HG02981 (cell line): Measurements from ENCODE around the gene CERS6.

Experiments used
- ATAC-seq: cut with Tn5 transposase; IDR thresholded peaks from one replicate; pipeline ENCODE4 v1.9.1; 2021; ENCODE audit warnings: mild to moderate bottlenecking, moderate library complexity; ENCODE audit not compliant: unreplicated experiment

CERS6 gene

DNA sequence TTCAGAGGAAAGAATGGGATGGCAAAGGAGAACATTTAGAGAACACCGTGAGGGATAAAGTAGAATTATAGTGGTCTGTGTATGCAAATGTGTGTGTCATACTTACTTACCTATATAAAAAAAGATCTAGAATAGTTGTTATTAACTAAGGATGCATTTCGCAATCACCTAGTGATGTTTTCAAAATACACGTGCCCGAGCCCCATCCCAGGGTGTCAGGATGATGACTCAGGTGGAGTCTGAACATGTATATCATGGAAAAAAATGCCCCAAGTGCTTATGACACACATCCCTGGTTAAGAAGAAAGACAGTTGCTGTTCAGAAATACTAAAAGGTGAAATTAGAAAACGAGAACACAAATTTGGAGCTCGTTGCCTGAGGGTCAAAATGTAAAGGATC lies 109.0 kb downstream of the CERS6 start:
- no peak for ATAC-seq

DNA sequence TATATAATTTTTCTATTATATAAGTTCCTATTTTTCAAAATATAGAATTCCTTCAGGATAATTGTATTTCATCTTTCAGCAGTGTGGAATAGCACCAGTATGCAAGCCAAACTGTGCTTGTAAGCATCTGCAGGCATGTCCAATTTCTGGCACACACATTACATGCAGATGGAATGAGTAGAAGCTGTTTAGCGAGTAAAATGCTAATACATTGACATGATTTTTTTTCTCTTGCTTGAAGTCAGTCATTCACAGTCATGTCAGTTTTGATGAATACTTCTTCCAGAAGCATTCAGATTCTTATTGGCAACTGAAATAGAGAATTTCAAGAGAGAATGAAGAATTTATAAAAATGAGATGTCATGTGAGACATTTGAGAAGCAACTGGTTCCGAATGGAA lies 109.4 kb downstream of the CERS6 start:
- no peak for ATAC-seq

DNA sequence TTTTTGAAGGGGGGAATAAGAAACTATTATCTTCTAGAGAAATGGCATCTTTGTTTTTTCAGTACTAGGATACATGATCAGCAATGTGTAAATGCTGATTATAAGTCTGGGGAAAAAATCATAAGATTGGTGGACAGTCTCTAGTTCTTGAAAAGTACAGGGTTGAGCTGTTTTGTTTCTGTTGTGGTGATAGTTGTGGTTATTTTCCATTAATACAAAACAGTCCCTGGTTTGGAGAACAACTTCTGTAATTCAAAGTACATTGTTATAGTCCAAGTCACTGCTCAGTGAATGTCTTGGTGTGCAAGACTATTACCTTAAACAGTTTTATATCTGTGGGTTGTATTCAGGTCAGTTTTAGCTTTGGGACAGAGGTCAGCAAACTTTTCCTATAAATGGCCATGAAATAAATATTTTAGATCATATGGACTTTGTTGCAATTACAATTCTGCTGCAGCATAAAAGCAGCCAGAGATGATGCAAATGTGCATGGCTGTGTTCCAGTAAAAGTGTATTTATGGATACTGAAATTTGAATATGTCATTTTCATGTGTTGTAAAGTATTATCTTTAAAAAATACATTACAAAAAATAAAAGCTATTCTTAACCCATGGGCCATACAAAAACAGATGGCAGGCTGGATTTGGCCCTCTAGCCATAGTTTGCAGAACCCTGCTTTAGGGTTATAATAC lies 111.0 kb downstream of the CERS6 start:
- no peak for ATAC-seq

DNA sequence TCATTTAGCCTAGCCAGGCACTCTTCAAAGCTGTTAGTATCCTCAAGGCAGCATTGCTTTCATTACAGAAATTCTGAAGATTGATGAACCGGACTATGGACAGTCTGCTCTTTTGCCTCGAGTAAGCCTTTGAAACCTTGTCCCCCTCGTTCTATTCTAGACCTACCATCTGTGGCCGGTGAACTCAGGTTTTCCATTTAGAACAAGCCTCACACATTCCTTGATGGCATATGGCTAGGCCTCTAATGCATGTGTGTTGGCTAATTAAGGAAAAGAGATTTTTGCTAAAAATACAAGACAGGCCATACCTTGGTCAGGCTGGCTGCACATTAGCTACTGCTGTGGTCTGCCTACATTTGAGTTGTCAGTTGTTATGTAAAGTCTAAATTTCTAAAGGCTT lies 111.8 kb downstream of the CERS6 start:
- no peak for ATAC-seq

DNA sequence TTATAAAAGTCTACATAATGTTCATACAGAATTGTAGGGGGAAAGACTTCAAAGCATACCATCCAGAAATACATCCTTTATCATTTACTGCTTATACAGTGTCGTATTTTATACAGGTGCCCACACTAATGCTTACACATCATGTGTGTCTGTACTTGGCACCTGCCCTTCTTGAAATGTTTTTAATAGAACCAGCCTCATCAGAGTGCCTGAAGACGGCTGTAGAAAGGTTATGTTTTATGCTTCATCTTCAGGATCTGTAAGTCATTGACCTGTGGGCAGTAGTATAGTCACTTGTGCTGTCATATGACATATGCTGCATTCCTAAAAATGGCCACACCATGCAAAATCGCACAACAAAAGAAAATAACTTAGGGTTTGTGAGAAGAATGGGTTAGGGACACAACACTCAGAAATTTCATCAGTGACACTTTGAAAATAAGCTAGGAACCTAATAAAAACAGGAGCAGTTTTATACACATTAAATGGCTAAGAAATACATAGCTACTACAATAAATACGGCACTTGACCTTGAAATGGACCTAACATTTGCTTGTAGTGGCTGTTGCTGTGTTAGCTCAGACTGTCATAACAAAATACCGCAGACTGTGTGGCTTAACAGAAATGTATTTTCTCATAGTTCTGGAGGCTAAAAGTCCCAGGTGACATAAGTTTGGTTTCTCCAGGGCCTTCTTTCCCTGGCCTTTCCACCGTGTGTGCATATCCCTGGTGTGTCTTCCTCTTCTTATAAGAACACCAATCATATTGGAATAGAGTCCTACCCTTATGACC lies 112.6 kb downstream of the CERS6 start:
- no peak for ATAC-seq

DNA sequence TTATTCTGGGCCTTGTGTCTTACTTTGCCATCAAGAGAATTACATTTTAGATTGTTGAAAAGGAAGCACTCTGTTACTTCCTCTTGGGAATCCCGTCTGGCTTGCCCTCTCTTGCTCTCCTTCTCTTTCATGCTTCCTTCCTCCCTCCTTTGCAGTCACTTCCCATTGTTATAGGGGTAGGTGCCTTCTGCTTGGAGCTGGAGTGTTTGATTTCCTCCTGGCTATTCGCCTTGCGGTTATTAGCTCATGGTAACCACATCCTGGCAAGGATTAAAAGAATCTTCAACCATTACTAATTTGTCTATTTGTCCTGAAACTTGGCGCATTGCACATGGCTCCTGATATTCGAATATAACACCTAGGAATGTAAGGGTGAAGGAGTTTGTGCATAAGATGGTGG lies 115.0 kb downstream of the CERS6 start:
- no peak for ATAC-seq

DNA sequence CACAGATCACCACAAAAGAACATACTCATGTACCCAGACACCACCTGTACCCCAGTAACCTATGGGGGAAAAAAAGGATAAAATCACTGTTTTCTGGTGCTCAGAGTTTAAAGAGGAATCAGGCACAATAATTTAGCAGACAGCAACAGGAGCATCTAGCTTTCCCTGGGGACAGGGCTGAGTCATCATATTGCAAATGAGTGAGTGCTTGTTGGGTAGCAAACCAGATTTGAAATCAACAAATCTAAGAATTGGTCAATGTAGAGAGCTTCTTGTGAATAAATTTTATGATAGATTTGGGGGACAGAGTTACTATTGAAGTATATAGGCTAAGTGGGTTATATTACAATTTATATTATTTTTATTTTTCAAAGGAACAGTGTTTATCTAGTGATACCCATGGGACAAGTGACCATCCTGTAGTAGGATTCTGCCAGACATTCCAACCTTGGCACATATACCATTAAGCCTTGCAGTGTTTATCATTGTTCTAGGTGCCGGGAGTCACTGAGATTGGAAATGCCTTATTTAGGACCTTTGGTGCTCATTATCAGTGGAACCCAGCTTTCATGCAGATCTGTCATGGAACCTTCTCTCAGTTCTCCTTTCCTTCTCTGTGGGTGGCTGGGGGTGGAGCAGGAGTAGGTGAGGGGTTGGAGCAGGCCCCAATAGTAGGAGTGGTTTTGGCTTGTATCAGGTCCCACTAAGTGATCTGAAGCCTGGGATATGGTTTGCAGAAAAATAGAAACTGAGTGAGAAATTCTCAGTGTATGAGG lies 117.2 kb downstream of the CERS6 start:
- ATAC-seq = no peak

DNA sequence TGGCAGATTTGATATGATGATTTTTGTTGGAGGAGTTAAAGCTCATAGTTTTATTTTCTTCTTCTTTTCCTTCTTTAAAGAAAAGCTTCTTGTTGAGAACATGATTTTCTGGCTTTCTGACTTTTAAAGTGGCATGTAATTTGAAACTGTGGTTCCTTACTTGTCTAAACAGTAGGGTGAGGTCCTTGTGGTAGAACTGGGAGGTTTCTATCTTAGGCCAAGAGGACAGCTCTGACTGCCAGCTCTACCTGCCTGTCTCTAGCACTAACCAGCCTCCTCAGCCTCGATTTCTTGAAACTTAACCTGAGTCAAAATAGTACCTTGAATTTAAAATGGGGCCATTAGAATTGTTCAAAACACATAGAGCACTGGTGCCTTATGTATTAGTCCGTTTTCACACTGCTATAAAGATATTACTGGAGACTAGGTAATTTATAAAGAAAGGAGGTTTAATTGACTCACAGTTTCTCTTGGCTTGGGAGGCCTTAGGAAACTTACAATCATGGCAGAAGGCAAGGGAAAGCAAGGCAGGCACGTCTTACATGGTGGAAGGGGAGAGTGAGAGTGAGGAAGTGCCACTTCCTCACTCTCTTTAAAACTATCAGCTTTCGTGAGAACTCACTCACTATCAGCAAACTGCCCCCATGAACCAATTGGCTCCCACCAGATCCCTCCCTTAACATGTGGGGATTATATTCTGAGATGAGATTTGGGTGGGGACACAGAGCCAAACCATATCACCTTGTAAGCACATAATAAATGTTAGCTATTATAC lies 119.0 kb downstream of the CERS6 start:
- ATAC-seq = no peak

DNA sequence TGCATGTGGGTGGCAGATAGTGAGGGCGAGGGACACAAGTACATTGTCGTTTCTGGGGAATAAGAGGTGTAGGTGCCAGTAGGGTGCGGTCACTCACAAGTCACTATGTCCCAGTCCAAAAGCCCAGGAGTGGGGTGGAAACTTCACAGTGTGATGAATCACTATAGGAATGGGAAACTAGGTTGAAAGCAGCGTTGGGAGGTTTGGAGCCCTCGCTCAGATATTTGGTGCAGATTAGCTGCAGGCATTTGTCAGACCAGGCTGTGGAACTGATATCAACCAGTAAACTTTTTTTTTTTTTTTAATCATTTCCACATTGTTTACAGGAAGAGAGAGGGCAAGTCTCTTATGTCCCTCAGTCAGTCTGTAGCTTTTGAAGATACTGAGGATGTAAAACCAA lies 121.8 kb downstream of the CERS6 start:
- ATAC-seq = no peak

DNA sequence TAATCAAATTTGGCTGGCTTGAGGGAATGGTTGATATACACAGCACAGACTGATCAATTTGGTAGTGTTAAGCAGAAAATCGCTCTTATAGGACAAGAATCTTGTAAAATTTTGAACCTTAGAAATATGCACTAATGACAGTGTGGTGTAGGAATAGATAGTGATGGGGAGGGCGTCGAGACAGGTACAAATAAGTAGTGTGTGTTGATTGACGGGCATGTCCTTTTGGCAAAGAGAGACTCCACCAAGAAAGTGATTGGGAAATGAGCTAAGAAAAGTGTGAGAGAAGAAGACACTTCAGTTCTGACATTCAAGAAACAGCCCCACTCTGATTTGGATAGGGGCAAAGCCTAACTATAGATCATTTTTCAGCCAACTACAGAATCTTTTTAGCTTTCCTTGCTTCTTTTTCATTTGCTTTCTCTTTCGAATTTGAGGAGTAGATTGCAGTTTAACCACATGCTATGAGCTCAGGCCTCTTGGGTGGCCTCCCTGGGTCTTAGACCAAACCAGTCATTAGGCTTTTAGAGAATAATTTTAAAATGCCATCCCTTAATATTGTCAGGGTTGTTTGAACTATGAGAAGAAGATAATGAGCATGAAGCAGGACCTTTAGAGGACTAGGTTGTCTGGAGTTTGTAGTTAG lies 127.1 kb downstream of the CERS6 start:
- peak; percentile 65 for ATAC-seq

DNA sequence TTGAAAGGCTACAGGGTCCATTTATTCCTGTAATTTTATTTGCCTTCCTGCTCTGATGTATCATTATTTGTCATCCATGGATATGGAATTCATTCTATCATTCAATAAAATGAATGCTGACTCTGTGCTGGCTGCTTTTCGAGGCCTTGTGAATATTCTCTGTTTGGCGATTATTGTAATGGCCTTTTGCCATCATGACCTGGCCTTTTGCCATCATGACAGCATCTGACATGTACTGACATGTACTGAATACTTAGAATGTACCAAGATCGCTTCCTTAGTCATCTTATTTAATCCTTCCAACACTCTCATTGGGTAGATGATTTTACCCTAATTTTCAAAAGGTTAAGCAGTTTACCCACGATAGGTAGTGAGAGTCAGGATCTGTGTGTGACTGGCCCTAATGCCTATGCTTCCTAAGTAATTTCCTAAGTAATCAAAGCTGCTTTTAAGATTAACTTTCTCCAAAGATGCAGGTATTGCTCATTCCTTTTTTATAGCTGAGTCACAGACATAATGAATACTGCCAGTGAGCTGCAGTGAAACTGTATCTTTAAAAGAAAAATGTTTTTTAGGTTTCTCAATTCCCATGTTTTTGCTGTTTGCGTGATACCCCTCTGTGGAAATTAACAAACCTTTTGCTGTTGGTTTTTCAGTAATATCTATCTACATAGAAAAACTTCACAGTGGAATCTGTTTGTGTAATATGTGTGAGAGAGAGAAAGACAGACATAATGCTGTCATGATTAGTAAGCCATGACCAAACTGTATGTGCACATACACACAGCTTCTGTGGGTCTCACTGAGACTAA lies 127.8 kb downstream of the CERS6 start:
- no peak for ATAC-seq

DNA sequence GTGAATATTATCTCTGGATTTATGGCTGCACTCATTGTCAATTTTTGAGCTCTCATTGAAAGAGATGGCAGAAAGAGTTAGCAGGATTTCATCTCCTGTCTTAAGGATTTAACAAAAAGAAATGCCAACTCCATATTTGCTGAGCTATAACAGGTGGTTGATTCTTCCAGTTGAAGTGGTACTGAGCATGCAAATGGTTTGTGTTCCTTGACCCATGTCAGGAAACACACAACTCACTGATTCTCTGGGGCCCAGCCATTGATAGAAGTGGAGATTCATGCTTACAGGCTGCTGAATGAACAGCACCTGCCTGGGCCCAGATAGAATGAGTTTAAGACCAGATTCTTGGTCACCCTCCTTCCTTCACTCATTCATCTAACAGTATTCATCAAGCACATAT lies 128.8 kb downstream of the CERS6 start:
- ATAC-seq = no peak

DNA sequence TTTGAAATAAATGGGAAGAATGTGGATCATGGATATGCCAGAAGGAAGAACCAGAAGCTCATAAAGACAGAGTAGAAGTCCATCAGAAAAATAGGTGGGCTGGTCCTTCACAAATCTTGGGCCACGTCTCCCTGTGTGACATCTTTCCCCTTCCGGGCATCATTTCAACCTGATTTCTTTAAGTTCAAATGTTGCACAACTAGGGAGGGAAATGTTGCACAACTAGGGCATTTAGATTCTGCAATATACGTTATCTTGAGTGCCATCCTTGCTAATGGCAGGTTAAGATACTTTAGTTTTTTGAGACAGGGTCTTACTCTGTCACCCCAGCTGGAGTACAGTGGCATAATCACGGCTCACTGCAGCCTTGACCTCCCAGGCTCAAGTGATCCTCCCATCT lies 129.6 kb downstream of the CERS6 start:
- ATAC-seq = no peak

DNA sequence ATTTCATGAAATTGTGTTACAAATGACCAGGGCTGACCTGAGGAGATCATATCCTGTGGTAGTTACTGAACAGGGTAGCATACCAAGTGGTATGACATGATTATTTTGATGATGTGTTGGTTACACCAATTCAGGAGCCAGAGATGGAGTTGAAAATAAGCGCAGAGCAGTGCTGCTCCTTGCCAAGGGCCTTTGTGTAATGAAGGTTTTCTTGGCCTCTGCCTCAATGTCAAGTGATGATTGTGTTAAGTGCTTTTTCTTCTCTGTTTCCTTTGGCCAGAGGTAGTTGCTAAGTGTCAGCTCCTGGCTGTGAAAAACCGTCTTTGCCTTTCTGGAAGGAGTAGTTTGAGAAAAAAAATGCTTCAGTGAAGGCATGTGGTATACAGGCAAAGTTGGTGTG lies 131.2 kb downstream of the CERS6 start:
- no peak for ATAC-seq

DNA sequence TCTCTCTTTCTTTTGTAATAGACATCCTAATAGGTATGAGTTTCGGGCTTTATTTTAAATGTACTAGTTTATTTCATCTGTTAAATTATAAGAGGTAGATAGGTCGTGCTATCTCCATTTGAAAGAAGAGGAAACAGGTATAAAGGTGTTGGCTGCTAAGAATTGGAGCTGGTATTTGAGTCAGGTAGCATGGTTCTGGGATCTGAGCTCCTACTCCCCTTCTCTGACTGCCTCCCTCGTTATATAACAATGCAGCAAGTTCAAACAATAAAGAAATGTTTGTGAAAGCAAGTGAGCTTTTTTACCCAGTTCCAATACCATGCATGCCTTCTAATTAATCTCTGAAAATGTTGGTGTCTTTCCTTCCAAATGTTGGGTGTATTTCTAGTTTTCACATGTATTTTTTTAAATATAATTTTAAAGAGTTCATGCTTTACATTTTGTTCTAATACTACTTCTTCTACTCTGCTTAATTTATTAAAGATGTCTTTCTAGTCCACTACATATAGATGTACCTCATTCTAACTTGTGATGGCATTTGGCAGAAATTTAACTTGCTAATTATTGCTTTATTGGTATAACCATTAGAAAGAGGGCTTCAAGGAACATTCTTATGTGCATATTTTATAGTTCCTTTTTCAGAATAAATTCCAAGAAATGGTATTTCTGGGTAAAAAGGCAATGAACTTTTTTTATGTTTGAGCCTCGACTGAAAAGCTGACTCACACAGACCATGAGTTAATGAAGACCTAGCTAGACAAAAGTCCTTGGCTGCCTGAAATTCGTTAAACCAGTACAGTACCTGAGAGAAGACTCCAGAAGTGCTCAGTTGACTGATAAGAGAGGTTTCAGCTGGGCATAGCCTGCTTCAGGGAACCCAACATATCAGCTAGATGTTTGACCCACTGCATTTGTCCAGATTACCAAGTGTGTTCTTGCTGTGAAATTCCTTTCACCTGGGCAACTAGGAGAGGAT lies 133.5 kb downstream of the CERS6 start:
- no peak for ATAC-seq

DNA sequence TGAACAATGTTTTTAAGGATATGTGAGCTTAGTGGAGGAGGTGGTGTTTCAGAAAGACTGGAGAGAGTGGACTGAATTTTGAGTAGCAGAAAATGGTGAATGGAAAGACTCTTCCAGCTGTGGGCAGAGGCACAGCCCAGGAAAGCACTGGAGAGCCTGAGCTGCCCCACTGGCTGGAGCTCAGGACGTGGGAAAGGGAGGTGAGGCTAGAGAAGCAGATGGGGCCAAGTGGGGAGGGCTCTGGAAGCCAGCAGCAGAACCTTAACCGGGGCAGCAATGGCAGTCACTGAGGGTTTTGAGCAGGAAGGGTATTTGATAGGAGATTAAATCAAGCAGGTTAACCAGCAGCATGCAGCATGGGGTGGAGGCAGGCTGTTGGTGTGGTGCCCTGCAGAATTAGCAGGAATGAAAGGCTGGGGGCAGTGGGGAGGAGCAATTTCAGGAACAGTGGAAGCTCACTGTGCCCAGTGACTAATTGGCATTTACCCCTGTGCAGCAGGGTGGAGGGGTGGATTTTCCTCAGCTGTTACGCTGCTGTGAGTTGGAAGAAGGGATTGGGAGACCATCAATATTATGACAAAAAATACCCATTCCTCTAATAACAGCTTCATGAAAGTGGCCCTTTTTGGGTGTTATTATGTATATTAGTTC lies 136.2 kb downstream of the CERS6 start:
- ATAC-seq = no peak

DNA sequence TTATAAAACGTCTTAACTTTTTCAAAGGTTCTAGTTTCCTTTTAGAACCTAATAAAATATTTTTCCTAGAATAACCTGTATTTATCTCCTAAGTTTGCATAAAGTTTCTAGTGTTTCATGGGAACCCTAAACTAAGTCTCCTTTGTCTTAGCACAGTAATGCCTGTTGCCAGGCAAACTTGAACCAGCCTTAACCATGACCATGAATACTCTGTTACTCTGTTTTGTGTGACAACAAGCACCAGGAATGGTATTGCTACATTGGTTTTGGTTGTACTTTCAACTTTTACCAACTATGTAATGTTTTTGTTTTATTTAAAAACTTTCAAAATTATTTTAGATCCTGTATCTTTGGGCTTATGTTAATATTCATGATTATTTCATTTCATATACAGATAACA lies 137.6 kb downstream of the CERS6 start:
- peak; percentile 49 for ATAC-seq

DNA sequence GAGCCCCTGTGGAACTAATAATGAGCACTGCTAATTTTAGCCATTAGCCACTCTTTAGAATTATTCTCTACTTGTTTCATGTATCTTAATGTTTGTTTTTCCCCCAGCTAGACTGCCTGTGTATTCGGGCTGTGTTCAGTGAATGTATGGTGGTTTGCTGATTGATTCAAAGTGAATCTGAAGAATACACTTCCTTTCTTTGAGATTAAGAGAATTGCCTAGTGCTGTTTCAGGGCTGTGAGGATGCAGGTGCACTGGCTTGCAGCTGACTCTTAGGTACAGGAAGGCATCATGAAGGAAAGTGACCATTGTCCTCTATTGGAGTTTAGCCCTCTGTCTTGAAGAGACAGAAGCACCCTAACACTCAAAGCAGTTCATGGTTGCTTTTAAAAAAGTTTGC lies 138.7 kb downstream of the CERS6 start:
- peak; percentile 80 for ATAC-seq
